HL-60 (cell line): Measurements from ENCODE around the gene SLC28A2.

Experiments
- DNase-seq, 2 experiments: peaks; one replicate each; pipeline ENCODE4 v3.0.0-alpha.2; 2010 to 2020; ENCODE audit warnings: low read depth in 1 of 2, low spot score in 1 of 2
- H3K27ac ChIP-seq: fragments of 250-450 bp; sonication (Bioruptor Pico); replicated peaks from 2 replicates; pipeline ENCODE4 v1.5.1; 2020; ENCODE audit warnings: mild to moderate bottlenecking, moderate library complexity
- H3K27me3 ChIP-seq: fragments of 250-450 bp; sonication (Bioruptor Pico); 2 replicates; pipeline ENCODE4 v1.5.1; 2021; ENCODE audit warnings: mild to moderate bottlenecking, moderate library complexity; ENCODE audit not compliant: insufficient read depth, poor library complexity, severe bottlenecking
- H3K4me3 ChIP-seq: replicated peaks from 2 replicates; pipeline ENCODE4 v1.5.1; 2011; ENCODE audit warnings: mild to moderate bottlenecking, control low read depth, low read length; ENCODE audit not compliant: insufficient read depth
- GABPA ChIP-seq: IDR thresholded peaks from 2 replicates; pipeline ENCODE4 v1.6.1; 2012; ENCODE audit warnings: low read depth
- POLR2AphosphoS5 ChIP-seq: IDR thresholded peaks from 2 replicates; pipeline ENCODE4 v1.6.1; 2012; ENCODE audit warnings: low read depth
- SPI1 ChIP-seq: IDR thresholded peaks from 2 replicates; pipeline ENCODE4 v1.6.1; 2012; ENCODE audit warnings: low read depth, mild to moderate bottlenecking, borderline replicate concordance
- TF ChIP-seq, protein P1 (sequence below): IDR thresholded peaks from one replicate; pipeline ENCODE4 v1.5.1; 2011; ENCODE audit warnings: low read length, control low read depth, inconsistent platforms; ENCODE audit not compliant: insufficient read depth
- TF ChIP-seq, protein P2 (sequence below): IDR thresholded peaks from 2 replicates; pipeline ENCODE4 v1.6.1; 2012; ENCODE audit warnings: low read depth; ENCODE audit not compliant: insufficient replicate concordance

Gene SLC28A2

GRCh38 chr15:45319472-45320214 lies 67.6 kb downstream of the SLC28A2 start:
- H3K4me3 ChIP-seq = no peak overlapping the region
- no peak for DNase-seq
- no peak for TF ChIP-seq GABPA
- TF ChIP-seq, protein P1, sequence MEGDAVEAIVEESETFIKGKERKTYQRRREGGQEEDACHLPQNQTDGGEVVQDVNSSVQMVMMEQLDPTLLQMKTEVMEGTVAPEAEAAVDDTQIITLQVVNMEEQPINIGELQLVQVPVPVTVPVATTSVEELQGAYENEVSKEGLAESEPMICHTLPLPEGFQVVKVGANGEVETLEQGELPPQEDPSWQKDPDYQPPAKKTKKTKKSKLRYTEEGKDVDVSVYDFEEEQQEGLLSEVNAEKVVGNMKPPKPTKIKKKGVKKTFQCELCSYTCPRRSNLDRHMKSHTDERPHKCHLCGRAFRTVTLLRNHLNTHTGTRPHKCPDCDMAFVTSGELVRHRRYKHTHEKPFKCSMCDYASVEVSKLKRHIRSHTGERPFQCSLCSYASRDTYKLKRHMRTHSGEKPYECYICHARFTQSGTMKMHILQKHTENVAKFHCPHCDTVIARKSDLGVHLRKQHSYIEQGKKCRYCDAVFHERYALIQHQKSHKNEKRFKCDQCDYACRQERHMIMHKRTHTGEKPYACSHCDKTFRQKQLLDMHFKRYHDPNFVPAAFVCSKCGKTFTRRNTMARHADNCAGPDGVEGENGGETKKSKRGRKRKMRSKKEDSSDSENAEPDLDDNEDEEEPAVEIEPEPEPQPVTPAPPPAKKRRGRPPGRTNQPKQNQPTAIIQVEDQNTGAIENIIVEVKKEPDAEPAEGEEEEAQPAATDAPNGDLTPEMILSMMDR = no peak
- TF ChIP-seq, protein P2, sequence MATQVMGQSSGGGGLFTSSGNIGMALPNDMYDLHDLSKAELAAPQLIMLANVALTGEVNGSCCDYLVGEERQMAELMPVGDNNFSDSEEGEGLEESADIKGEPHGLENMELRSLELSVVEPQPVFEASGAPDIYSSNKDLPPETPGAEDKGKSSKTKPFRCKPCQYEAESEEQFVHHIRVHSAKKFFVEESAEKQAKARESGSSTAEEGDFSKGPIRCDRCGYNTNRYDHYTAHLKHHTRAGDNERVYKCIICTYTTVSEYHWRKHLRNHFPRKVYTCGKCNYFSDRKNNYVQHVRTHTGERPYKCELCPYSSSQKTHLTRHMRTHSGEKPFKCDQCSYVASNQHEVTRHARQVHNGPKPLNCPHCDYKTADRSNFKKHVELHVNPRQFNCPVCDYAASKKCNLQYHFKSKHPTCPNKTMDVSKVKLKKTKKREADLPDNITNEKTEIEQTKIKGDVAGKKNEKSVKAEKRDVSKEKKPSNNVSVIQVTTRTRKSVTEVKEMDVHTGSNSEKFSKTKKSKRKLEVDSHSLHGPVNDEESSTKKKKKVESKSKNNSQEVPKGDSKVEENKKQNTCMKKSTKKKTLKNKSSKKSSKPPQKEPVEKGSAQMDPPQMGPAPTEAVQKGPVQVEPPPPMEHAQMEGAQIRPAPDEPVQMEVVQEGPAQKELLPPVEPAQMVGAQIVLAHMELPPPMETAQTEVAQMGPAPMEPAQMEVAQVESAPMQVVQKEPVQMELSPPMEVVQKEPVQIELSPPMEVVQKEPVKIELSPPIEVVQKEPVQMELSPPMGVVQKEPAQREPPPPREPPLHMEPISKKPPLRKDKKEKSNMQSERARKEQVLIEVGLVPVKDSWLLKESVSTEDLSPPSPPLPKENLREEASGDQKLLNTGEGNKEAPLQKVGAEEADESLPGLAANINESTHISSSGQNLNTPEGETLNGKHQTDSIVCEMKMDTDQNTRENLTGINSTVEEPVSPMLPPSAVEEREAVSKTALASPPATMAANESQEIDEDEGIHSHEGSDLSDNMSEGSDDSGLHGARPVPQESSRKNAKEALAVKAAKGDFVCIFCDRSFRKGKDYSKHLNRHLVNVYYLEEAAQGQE = no peak
- TF ChIP-seq POLR2AphosphoS5 = no peak
- no peak for TF ChIP-seq SPI1

DNA sequence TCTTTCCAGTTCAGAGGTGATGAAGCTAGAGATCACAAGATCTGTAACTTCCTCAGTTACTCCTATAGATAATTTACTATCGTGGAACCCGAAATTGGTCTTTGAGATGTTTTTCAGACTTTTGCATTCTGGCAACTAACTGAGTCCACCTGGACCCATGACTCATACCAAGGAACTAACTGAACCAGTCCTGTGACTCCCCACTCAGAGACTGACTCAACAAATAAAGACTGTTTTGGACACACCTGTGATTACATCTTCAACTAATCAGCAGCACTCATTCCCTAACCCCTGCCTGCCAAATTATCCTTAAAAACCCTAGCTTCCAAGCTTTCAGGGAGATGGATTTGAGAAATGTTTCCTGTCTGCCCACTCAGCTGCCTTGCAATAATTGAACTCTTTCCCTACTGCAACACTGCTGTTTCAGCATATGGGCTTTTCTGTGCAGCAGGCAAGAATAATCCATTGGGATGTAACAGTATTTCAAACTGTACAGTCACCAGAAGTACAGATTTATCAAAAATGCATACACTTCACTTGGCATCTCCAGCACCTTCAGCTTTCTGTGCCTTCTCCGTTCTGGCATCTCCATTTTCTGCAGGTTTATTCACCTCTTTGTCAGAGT lies 68.7 kb downstream of the SLC28A2 start:
- Histone ChIP-seq H3K27ac (no peak overlapping the region), H3K27me3 (no peaks in the 10 kb centered on the region), H3K4me3 (no peak overlapping the region)
- no peak for DNase-seq
- no peak for TF ChIP-seq POLR2AphosphoS5
- TF ChIP-seq, protein P2 = no peak
- TF ChIP-seq GABPA = no peak
- no peak for TF ChIP-seq SPI1
- TF ChIP-seq, protein P1 = no peak

More at GRCh38 chr15:45319472-45320214, 67.6 kb downstream of the SLC28A2 start:
- H3K27ac ChIP-seq = no peak overlapping the region
- H3K27me3 ChIP-seq = no peaks in the 10 kb centered on the region

- TF ChIP-seq, protein P2 = no peak
- TF ChIP-seq, protein P1 = no peak
- TF ChIP-seq SPI1 (no peak), GABPA (no peak), POLR2AphosphoS5 (no peak)
- no peak for DNase-seq
- Histone ChIP-seq H3K27ac (no peak overlapping the region), H3K4me3 (no peak overlapping the region), H3K27me3 (peaks cover 2% of the 10 kb centered on the region)
Measured at GRCh38 chr15:45326280-45326679, 74.2 kb downstream of the SLC28A2 start.
